Chondrocyte (in vitro differentiated cells): ENCODE data around the gene METTL22. TPM values are rescaled to one million over a fixed set of nuclear protein-coding genes. Genes with fewer than 3 reads are reported as not detected.

Source experiments
- DNase-seq: peaks from one replicate; pipeline ENCODE4 v3.0.0; 2021; ENCODE audit warnings: mixed read lengths, low spot score
- H3K27ac Mint-ChIP-seq: one replicate; pipeline ENCODE4 v1.8.0; 2021; ENCODE audit warnings: mild to moderate bottlenecking, moderate library complexity, mixed read lengths; ENCODE audit not compliant: unreplicated experiment
- H3K27me3 Mint-ChIP-seq: 2 replicates; pipeline ENCODE4 v1.8.0; 2021; ENCODE audit warnings: low read depth, mixed read lengths
- H3K36me3 Mint-ChIP-seq: 2 replicates; pipeline ENCODE4 v1.8.0; 2021; ENCODE audit warnings: low read depth, mixed read lengths
- H3K4me1 Mint-ChIP-seq: 2 replicates; pipeline ENCODE4 v1.8.0; 2021; ENCODE audit warnings: low read depth, mild to moderate bottlenecking, mixed read lengths
- H3K4me3 Mint-ChIP-seq: one replicate; pipeline ENCODE4 v1.8.0; 2021; ENCODE audit warnings: mild to moderate bottlenecking, moderate library complexity, mixed read lengths; ENCODE audit not compliant: unreplicated experiment
- H3K9me3 Mint-ChIP-seq: 2 replicates; pipeline ENCODE4 v1.8.0; 2021; ENCODE audit warnings: low read depth, mixed read lengths
- total RNA-seq: library from RNA; stranded (reverse); gene quantifications from 3 replicates; pipeline ENCODE4 v1.2.1, GENCODE V29; 2021
- TF ChIP-seq, protein P1 (sequence below): fragments of 200-600 bp; sonication (generic); IDR thresholded peaks from 2 replicates; pipeline ENCODE4 v1.5.0; 2021; ENCODE audit warnings: antibody characterized with exemption, mild to moderate bottlenecking, moderate library complexity

METTL22 gene
- total RNA-seq, 1 donor from 2014 or later = 39.9 TPM

DNA sequence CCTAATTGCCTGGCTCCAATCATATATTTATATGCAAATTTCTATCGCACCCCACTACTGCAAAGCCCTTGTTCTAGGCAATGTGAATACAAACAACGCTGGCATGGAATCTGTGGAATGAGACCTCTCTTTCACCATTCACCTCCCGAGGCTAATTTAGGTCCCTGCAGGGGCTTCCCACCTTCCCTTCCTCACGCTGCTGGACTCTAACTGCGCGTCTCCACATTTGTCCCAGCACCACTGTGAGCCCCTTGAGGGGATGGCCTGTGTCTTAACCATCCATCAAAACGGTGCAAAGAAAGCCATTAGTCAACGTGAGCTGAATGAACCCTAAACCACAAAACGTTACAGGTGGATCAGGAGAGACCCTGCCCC, 32.8 kb upstream of the METTL22 start:
- TF ChIP-seq, protein P1, sequence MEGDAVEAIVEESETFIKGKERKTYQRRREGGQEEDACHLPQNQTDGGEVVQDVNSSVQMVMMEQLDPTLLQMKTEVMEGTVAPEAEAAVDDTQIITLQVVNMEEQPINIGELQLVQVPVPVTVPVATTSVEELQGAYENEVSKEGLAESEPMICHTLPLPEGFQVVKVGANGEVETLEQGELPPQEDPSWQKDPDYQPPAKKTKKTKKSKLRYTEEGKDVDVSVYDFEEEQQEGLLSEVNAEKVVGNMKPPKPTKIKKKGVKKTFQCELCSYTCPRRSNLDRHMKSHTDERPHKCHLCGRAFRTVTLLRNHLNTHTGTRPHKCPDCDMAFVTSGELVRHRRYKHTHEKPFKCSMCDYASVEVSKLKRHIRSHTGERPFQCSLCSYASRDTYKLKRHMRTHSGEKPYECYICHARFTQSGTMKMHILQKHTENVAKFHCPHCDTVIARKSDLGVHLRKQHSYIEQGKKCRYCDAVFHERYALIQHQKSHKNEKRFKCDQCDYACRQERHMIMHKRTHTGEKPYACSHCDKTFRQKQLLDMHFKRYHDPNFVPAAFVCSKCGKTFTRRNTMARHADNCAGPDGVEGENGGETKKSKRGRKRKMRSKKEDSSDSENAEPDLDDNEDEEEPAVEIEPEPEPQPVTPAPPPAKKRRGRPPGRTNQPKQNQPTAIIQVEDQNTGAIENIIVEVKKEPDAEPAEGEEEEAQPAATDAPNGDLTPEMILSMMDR = no peak
- no peak for DNase-seq
- Mint-ChIP-seq H3K27ac (no peak overlapping the region), H3K36me3 (no peaks in the 10 kb centered on the region), H3K27me3 (peaks cover 38% of the 10 kb centered on the region), H3K9me3 (no peaks in the 10 kb centered on the region), H3K4me3 (no peak overlapping the region), H3K4me1 (peaks cover 14% of the 10 kb centered on the region)

DNA sequence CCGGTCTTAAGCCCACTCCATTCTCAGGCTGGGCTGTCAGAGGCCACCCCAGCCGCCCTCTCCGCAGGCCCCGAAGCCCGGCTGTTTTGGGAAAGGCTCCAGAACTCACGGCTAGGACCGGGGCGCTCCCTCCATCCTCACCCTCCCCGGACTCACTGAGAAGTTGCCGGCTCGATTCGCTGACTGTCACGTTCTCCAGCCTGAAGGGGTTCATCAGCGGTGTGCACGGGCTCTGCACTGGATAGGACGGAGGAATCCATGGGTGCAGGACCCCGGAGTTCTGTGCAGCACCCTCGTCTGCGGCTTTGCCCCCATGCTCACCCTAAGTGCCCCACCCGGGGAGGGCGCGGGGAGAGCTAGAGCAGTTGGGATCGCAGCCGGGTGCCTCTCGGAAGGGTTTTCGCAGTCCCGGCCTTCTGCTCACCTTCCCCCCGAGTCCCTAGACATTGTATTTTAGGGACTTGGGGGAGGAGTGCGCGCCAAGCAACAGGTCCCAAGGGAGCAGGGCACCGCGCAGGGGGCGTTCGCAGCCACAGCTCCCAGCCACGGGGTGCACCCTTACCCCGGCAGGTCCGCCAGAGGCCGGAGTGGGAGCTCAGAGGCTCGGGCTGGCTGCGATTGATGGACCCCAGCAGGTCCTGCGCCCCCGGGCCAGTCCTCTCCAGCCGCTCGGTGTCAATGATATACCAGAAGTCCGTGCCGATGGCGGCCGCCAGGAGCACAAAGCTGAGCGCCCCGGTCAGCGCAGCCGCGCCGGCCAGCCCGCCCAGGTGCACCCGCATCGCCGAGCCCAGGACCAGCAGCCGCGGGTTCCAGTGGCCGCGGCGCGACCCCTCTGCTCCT, 32.2 kb upstream of the METTL22 start:
- Mint-ChIP-seq H3K36me3 (no peaks in the 10 kb centered on the region), H3K27ac (no peak overlapping the region), H3K27me3 (peaks cover 38% of the 10 kb centered on the region), H3K9me3 (no peaks in the 10 kb centered on the region), H3K4me3 (no peak overlapping the region), H3K4me1 (peaks cover 14% of the 10 kb centered on the region)
- TF ChIP-seq, protein P1 = no peak
- DNase-seq = no peak

DNA sequence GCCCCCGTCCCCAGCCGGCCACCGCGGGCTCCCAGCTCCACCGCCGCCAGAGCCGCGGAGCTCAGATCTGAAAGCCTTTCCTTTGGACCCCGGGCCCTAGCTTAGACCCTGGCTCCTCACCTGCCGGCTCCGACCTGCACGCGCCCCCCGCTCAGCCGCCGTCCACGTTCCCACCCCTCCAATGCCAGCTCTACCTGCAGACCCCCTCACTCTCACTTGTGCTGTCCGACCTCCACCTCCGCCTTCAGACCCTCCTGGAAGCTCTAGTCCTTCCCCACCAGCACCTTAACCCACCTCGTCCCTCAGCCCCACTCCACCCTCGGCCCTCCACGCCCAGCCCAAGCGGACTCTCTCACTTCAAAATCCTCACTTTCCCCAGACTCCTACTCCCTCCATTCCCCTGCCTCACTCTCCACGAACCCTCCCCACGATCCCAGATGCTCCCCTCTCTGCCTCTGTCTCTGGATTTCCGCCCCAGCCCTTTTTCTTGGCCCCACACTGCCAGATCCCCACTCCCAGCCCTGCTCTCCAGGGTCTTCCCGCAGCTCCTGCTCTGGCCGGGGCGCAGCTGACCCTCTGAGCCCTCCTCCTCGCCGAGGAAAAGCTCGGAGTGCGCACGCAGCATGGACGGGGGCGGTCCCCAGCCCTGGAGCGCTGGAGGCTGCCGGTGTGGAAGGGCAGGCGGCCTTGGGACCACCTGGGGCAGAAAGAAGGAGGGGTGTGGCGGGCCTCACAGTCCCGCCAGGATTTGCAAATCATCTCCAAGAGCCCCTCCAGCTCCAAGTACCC, 31.4 kb upstream of the METTL22 start, which contains the start of gene TMEM114:
Gene TMEM114 (minus strand): TSS at position 612 of the 789 bp plus-strand sequence. CDS start 673 bp downstream, outside the sequence.
- no peak for DNase-seq
- H3K4me3 Mint-ChIP-seq = peak within 1 kb of the TSS; percentile 28
- H3K27me3 Mint-ChIP-seq = peaks cover 38% of the 10 kb centered on the region
- no peaks in the 10 kb centered on the region for H3K36me3 Mint-ChIP-seq
- H3K27ac Mint-ChIP-seq = no peak within 1 kb of the TSS
- H3K9me3 Mint-ChIP-seq = no peaks in the 10 kb centered on the region
- TF ChIP-seq, protein P1 = no peak
- peaks cover 14% of the 10 kb centered on the region for H3K4me1 Mint-ChIP-seq

DNA sequence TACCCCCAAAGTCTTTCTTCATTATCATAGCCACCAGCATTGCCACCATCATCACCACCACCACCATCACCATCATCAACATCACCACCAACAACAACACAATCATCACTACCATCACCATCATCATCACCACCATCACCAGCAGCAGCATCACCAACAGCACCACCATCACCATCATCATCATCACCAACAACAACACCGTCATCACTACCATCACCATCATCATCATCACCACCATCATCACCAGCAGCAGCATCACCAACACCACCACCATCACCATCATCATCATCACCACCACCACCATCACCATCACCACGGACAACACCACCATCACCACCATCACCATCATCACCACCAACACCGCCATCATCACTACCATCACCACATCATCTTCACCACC, 30.7 kb upstream of the METTL22 start:
- DNase-seq = no peak
- Mint-ChIP-seq H3K27ac (no peak overlapping the region), H3K36me3 (no peaks in the 10 kb centered on the region), H3K9me3 (no peaks in the 10 kb centered on the region), H3K4me3 (no peak overlapping the region), H3K4me1 (peaks cover 14% of the 10 kb centered on the region), H3K27me3 (peaks cover 34% of the 10 kb centered on the region)
- TF ChIP-seq, protein P1 = no peak

DNA sequence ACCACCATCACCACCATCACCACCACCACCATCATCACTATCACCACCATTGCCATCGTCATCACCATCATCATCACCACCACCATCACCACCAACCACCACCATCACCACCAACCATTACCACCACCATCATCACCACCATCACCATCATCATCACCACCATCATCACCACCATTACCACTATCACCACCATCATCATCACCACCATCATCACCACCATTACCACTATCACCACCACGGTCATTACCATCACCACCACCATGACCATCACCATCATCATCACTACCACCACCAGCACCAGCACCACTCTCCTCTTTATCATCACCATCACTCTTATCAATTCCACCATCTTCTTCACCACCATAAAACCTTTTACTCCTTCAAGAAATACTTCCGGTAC, 30.0 kb upstream of the METTL22 start:
- Mint-ChIP-seq H3K4me3 (no peak overlapping the region), H3K36me3 (no peaks in the 10 kb centered on the region), H3K4me1 (peaks cover 14% of the 10 kb centered on the region), H3K27me3 (peaks cover 29% of the 10 kb centered on the region), H3K27ac (no peak overlapping the region), H3K9me3 (no peaks in the 10 kb centered on the region)
- no peak for DNase-seq
- TF ChIP-seq, protein P1 = no peak
